Activated B cell treated with CpG ODN at 0.5 μM for 24 hours (primary cell): ENCODE results near the gene EOLA1. TPM values are rescaled to one million over a fixed set of nuclear protein-coding genes. Genes with fewer than 3 reads are reported as not detected.
"Not testable (repeated sequence)": the region's sequence is repeated elsewhere in the genome, so short reads cannot be mapped to it uniquely, and the experiment has no call there.

Source experiments
- ATAC-seq: fragments of 200-7000 bp; cut with Tn5 transposase; one replicate; pipeline ENCODE4 v1.10.0; 2021; ENCODE audit warnings: low read depth, mild to moderate bottlenecking, moderate library complexity
- CTCF ChIA-PET: fragments of 350-600 bp; sonication (Branson Sonifier 250); formaldehyde crosslinking; loops from one replicate; lab custom pipeline; 2021; ENCODE audit warnings: antibody characterized with exemption; lab: Charles Lee
- POLR2A ChIA-PET: fragments of 350-600 bp; sonication (Branson Sonifier 250); formaldehyde crosslinking; loops from one replicate; lab custom pipeline; 2021; ENCODE audit warnings: antibody characterized with exemption; lab: Charles Lee
- DNase-seq: peaks from one replicate; pipeline ENCODE4 v3.0.0; 2022
- H3K27ac Mint-ChIP-seq: one replicate; pipeline ENCODE4 v1.8.0; 2020; ENCODE audit warnings: mixed read lengths
- H3K27me3 Mint-ChIP-seq: one replicate; pipeline ENCODE4 v1.8.0; 2021; ENCODE audit warnings: mixed read lengths
- H3K36me3 Mint-ChIP-seq: one replicate; pipeline ENCODE4 v1.8.0; 2021; ENCODE audit warnings: low read depth, mixed read lengths
- H3K4me1 Mint-ChIP-seq: one replicate; pipeline ENCODE4 v1.8.0; 2021; ENCODE audit warnings: mixed read lengths
- H3K4me3 Mint-ChIP-seq: one replicate; pipeline ENCODE4 v1.8.0; 2020; ENCODE audit warnings: mild to moderate bottlenecking, mixed read lengths
- H3K9me3 Mint-ChIP-seq: one replicate; pipeline ENCODE4 v1.8.0; 2020; ENCODE audit warnings: mixed read lengths
- intact Hi-C: fragments of 100-400 bp; cut with micrococcal nuclease; formaldehyde crosslinking; loops from one replicate; pipeline ENCODE4 v1.15.1; 2024
- total RNA-seq: library from RNA; stranded (reverse); gene quantifications from 2 replicates; pipeline ENCODE4 v1.2.3, GENCODE V29; 2022
- TF ChIP-seq, protein P1 (sequence below): fragments of 200-600 bp; IDR thresholded peaks from one replicate; pipeline ENCODE4 v1.8.0; 2022; ENCODE audit warnings: antibody characterized with exemption, mild to moderate bottlenecking

Gene EOLA1
- total RNA-seq, 1 donor from 2014 or later = 22.8 TPM

DNA sequence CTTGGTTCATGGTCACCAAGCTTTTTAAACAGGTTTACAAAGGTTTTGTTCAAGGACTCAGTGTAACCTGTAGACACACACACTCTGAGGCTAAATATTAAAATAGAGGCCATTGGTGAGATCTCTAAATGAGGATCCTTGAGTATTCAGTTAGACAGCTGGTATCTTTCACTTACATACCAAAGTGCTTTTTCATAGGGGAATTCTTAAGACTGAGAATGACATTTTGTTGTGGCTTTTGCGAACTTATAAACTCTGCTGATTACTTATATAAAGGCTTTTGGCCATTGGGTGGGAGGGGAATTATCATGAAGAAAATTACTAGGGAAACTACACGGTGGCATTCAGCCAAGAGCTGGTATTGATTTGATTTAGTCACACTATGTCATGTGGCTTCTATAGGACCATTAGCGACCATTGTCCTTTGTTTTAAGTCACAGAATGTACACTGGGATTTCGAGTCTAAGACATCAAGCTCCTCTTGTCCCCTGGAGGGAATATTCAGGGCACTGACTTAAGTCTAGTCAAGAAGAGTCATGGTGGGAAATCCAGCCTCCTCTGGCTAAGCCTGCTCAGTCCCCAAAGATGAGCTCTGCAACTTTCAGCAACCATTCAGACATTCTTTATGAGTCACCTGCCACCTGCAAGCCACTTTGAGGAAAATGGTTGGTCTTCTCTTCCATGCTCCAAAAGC lies 10.6 kb downstream of the EOLA1 start:
- H3K27ac Mint-ChIP-seq, H3K27me3 Mint-ChIP-seq, intact Hi-C loops, H3K36me3 Mint-ChIP-seq, CTCF ChIA-PET, ATAC-seq, POLR2A ChIA-PET, DNase-seq, H3K4me3 Mint-ChIP-seq, H3K4me1 Mint-ChIP-seq, H3K9me3 Mint-ChIP-seq: not testable (repeated sequence)

DNA sequence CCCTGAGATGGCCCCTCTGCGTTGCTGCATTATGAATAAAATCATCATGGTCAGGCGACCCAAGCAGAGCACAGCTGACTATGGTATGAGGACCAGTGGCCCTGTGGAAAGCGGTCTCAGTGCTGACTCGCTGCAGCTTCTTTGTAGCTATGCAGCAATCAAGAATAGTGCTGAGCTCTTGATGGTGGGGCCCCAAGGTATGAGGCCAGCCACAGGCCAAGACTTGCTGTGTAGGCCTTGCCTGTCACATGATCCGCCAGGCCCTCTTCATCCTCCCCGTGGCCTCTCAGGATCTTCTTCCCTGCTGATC lies 11.1 kb downstream of the EOLA1 start:
- intact Hi-C loops, H3K27ac Mint-ChIP-seq: not testable (repeated sequence)

DNA sequence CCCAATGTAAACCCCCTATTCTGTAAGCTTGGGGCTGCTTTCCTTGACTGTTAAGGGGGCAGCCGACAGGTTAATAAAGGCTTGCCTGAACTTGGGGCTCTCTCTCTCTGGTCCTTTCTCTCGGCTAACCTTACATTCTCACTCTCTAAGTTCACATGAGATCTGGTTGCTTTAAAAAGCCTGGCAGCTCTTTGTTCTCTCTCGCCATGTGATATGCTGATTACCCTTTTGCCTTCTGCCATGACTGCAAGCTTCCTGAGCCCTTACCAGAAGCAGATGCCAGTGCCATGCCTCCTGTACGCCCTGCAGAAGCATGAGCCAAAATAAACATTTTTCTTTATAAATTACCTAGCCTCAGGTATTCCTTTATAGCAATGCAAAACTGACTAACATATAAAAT lies 14.4 kb downstream of the EOLA1 start:
- H3K27ac Mint-ChIP-seq, DNase-seq, H3K4me3 Mint-ChIP-seq, ATAC-seq, CTCF ChIA-PET, POLR2A ChIA-PET, H3K27me3 Mint-ChIP-seq, intact Hi-C loops, H3K4me1 Mint-ChIP-seq, H3K9me3 Mint-ChIP-seq, H3K36me3 Mint-ChIP-seq: not testable (repeated sequence)

More for the DNA sequence above, 11.1 kb downstream of the EOLA1 start:
- H3K36me3 Mint-ChIP-seq, H3K4me1 Mint-ChIP-seq, ATAC-seq, H3K27me3 Mint-ChIP-seq, DNase-seq, POLR2A ChIA-PET, H3K4me3 Mint-ChIP-seq, CTCF ChIA-PET, H3K9me3 Mint-ChIP-seq: not testable (repeated sequence)

DNA sequence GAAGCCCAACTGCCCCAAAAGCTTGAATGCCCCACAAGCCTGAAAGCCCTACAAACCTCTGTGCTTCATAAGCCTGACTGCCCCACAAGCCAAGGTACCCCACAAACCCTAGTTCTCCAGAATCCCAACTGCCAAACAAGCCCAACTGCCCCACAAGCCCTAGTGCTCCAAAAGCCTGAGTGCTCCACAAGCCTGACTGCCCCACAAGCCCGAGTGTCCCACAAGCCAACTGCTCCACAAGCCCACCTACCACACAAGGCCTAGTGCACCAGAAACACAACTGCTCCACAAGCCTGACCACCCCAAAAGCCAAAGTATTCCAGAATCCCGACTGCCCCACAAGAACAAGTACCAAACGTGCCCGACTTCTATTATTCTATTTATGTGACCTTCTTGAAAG lies 22.5 kb downstream of the EOLA1 start:
- intact Hi-C loops = no loop called here
- ChIA-PET POLR2A (no interaction called here), CTCF (no interaction called here)
- Mint-ChIP-seq H3K27ac (no peak overlapping the region), H3K9me3 (no peaks in the 10 kb centered on the region), H3K4me1 (no peaks in the 10 kb centered on the region), H3K27me3 (no peaks in the 10 kb centered on the region), H3K36me3 (no peaks in the 10 kb centered on the region), H3K4me3 (no peak overlapping the region)
- TF ChIP-seq, protein P1, sequence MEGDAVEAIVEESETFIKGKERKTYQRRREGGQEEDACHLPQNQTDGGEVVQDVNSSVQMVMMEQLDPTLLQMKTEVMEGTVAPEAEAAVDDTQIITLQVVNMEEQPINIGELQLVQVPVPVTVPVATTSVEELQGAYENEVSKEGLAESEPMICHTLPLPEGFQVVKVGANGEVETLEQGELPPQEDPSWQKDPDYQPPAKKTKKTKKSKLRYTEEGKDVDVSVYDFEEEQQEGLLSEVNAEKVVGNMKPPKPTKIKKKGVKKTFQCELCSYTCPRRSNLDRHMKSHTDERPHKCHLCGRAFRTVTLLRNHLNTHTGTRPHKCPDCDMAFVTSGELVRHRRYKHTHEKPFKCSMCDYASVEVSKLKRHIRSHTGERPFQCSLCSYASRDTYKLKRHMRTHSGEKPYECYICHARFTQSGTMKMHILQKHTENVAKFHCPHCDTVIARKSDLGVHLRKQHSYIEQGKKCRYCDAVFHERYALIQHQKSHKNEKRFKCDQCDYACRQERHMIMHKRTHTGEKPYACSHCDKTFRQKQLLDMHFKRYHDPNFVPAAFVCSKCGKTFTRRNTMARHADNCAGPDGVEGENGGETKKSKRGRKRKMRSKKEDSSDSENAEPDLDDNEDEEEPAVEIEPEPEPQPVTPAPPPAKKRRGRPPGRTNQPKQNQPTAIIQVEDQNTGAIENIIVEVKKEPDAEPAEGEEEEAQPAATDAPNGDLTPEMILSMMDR = no peak
- ATAC-seq = no peak
- no peak for DNase-seq

DNA sequence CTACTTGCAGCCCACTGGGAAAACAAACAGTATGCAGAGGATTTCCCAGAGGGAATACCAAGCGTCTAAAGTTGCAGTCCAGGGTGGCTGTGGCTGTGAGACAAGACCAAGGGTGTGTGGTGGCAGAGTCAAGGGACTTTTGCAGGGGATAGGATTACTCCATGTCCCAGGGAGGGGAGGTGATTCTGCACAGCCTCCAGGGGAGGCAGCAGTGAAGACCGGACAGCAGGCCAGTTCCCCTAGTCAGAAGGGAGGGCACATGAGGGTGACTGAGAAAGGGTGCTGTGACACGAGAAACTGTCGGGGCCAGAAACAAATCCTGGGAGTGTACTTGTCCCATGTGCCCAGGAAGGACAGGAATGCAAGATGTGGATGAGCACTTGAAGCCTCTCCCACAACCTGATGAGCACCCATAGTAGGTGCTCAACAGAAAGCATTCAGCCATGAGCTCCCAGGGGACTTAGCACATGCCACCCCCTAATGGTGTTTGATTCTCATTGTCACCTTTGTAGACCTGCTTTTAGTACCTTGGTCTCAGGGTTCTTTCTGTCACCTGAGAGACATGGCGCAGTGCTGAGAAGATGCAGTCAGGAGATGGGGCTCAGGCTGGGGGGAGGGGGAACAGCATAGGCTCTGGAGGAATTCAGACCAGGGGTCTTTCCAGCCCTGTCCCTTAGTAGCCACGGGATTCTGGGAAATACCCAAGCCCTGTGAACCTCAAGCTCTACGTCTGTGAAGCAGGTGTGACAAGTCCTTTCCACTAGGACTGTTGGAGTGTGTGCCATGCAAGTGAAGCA lies 27.0 kb downstream of the EOLA1 start:
- H3K9me3 Mint-ChIP-seq = no peaks in the 10 kb centered on the region
- H3K36me3 Mint-ChIP-seq = no peaks in the 10 kb centered on the region
- POLR2A ChIA-PET = no interaction called here
- H3K4me1 Mint-ChIP-seq = no peaks in the 10 kb centered on the region
- H3K27ac Mint-ChIP-seq = no peak overlapping the region
- CTCF ChIA-PET = no interaction called here
- TF ChIP-seq, protein P1 = no peak
- intact Hi-C loops = no loop called here
- no peak overlapping the region for H3K4me3 Mint-ChIP-seq
- DNase-seq = no peak
- no peak for ATAC-seq
- H3K27me3 Mint-ChIP-seq = peaks cover 6% of the 10 kb centered on the region

DNA sequence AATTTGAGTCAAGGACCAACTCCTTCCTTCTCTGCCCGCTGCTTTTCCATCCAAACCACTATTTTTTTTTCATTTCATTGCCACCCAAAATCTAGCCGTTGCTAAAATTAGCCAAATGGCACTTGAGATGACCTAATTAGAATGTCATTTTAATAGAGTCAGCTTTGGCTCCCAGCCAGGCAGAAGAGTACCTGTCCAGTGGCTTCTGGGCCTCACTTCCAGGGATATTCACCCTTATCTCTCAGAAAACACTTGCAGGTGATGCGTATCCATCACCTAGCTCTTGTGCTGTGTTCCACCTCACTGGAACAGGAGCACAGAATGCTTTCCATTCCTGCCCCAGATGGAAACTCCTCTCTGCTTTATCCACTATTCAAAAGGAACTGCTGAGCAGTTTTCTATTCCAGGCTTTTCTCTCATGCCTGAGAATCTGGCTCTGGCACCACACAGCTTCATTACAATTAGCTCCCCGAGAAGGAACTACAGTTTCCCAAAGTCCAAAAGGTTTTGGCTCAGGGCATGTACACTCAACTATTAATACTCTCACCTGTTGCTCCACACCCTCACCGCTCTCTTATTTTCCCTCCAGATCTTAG lies 28.0 kb downstream of the EOLA1 start:
- Mint-ChIP-seq H3K4me3 (no peak overlapping the region), H3K27ac (no peak overlapping the region), H3K36me3 (no peaks in the 10 kb centered on the region), H3K27me3 (peaks cover 6% of the 10 kb centered on the region), H3K4me1 (no peaks in the 10 kb centered on the region), H3K9me3 (no peaks in the 10 kb centered on the region)
- CTCF ChIA-PET = no interaction called here
- POLR2A ChIA-PET = no interaction called here
- TF ChIP-seq, protein P1 = no peak
- ATAC-seq (no peak), DNase-seq (no peak)
- intact Hi-C loops = no loop called here
